CD4-positive, alpha-beta T cell (primary cell): Measurements from ENCODE around the gene C16orf87. TPM values are rescaled to one million over a fixed set of nuclear protein-coding genes. Genes with fewer than 3 reads are reported as not detected.

Source experiments
- ATAC-seq: fragments of 200-7000 bp; cut with Tn5 transposase; one replicate; pipeline ENCODE4 v1.10.0; 2022; ENCODE audit warnings: mild to moderate bottlenecking; ENCODE audit not compliant: poor library complexity
- CTCF ChIA-PET: fragments of 350-600 bp; sonication (Branson Sonifier 250); formaldehyde crosslinking; loops from one replicate; lab custom pipeline; 2021; ENCODE audit warnings: antibody characterized with exemption, inconsistent platforms; lab: Charles Lee
- POLR2A ChIA-PET: fragments of 350-600 bp; sonication (Branson Sonifier 250); formaldehyde crosslinking; loops from one replicate; lab custom pipeline; 2021; ENCODE audit warnings: antibody characterized with exemption, inconsistent platforms; lab: Charles Lee
- DNase-seq, 14 experiments: peaks; one replicate each; pipeline ENCODE4 v3.0.0-alpha.2; 2013 to 2020; ENCODE audit warnings: mixed read lengths in 2 of 14
- H3K27ac ChIP-seq, 2 donors: one replicate each; pipeline versions ENCODE4 v1.5.1 to v1.7.0; 2013; ENCODE audit warnings: low read length in 2 of 2, low read depth in 1 of 2, mild to moderate bottlenecking in 1 of 2
- H3K27me3 ChIP-seq, 2 experiments: 1 replicate in 1 of 2; 2 replicates in 1 of 2; pipeline versions ENCODE4 v1.6.1 to v1.7.0; 2013; ENCODE audit warnings: low read length in 2 of 2, control low read depth in 1 of 2, mild to moderate bottlenecking in 1 of 2, moderate library complexity in 1 of 2; ENCODE audit not compliant: insufficient read depth in 2 of 2, control insufficient read depth in 1 of 2
- H3K36me3 ChIP-seq: one replicate; pipeline ENCODE4 v1.6.1; 2013; ENCODE audit warnings: low read length, control low read depth; ENCODE audit not compliant: insufficient read depth
- H3K4me1 ChIP-seq: one replicate; pipeline ENCODE4 v1.6.1; 2013; ENCODE audit warnings: low read length, control low read depth; ENCODE audit not compliant: insufficient read depth
- H3K4me3 ChIP-seq: one replicate; pipeline ENCODE4 v1.5.1; 2013; ENCODE audit warnings: mild to moderate bottlenecking, low read length, moderate library complexity
- H3K9me3 ChIP-seq, 2 experiments: 1 replicate in 1 of 2; 2 replicates in 1 of 2; pipeline versions ENCODE4 v1.6.1 to v1.7.0; 2013; ENCODE audit warnings: low read length in 2 of 2, mild to moderate bottlenecking in 2 of 2, control low read depth in 1 of 2, moderate library complexity in 1 of 2; ENCODE audit not compliant: control insufficient read depth in 1 of 2, insufficient read depth in 1 of 2
- H3K27ac Mint-ChIP-seq: one replicate; pipeline ENCODE4 v1.8.0; 2020; ENCODE audit warnings: mixed read lengths
- H3K27me3 Mint-ChIP-seq: one replicate; pipeline ENCODE4 v1.8.0; 2021; ENCODE audit warnings: mixed read lengths
- H3K36me3 Mint-ChIP-seq: one replicate; pipeline ENCODE4 v1.8.0; 2021; ENCODE audit warnings: low read depth, mixed read lengths
- H3K4me1 Mint-ChIP-seq: one replicate; pipeline ENCODE4 v1.8.0; 2021; ENCODE audit warnings: low read depth, mixed read lengths
- H3K4me3 Mint-ChIP-seq: one replicate; pipeline ENCODE4 v1.8.0; 2020; ENCODE audit warnings: mild to moderate bottlenecking, mixed read lengths
- H3K9me3 Mint-ChIP-seq: one replicate; pipeline ENCODE4 v1.8.0; 2020; ENCODE audit warnings: mixed read lengths
- intact Hi-C, 2 experiments: fragments of 100-400 bp; cut with DNase I in 1 of 2; cut with micrococcal nuclease in 1 of 2; formaldehyde crosslinking; loops; one replicate each; pipeline versions ENCODE4 v1.15.1 to v1.9.0; 2023 to 2025; cut with DNase I, micrococcal nuclease
- total RNA-seq, 174 experiments: library from RNA in 2 of 174; stranded (reverse) in 2 of 174; gene quantifications; one replicate each; pipeline ENCODE4 v1.2.3 and lab custom pipeline; 2021 to 2026
- TF ChIP-seq, protein P1 (sequence below): fragments of 200-600 bp; IDR thresholded peaks from one replicate; pipeline ENCODE4 v1.8.0; 2022; ENCODE audit warnings: antibody characterized with exemption, mild to moderate bottlenecking

The C16orf87 gene
- total RNA-seq, 2 experiments from 2014 or later: 20.6 to 22.6 TPM

GRCh38 chr16:46762583-46762982, 68.4 kb downstream of the C16orf87 start:
- POLR2A ChIA-PET: no interaction called here
- CTCF ChIA-PET: no interaction called here

GRCh38 chr16:46759309-46759708, 71.7 kb downstream of the C16orf87 start:
- Mint-ChIP-seq H3K9me3 (no peaks in the 10 kb centered on the region), H3K27ac (no peak overlapping the region), H3K36me3 (no peaks in the 10 kb centered on the region), H3K4me3 (no peak overlapping the region), H3K27me3 (no peaks in the 10 kb centered on the region), H3K4me1 (no peaks in the 10 kb centered on the region)
- Histone ChIP-seq H3K36me3 (no peaks in the 10 kb centered on the region), H3K27me3 (no peaks in the 10 kb centered on the region), H3K4me1 (no peaks in the 10 kb centered on the region), H3K4me3 (no peak overlapping the region), H3K9me3 (peaks cover 0 to 3% of the 10 kb centered on the region in 2 experiments), H3K27ac (no peak overlapping the region)
- POLR2A ChIA-PET: no interaction called here
- CTCF ChIA-PET: no interaction called here
- intact Hi-C loops: no loop called here
- no peak for DNase-seq
- TF ChIP-seq, protein P1, sequence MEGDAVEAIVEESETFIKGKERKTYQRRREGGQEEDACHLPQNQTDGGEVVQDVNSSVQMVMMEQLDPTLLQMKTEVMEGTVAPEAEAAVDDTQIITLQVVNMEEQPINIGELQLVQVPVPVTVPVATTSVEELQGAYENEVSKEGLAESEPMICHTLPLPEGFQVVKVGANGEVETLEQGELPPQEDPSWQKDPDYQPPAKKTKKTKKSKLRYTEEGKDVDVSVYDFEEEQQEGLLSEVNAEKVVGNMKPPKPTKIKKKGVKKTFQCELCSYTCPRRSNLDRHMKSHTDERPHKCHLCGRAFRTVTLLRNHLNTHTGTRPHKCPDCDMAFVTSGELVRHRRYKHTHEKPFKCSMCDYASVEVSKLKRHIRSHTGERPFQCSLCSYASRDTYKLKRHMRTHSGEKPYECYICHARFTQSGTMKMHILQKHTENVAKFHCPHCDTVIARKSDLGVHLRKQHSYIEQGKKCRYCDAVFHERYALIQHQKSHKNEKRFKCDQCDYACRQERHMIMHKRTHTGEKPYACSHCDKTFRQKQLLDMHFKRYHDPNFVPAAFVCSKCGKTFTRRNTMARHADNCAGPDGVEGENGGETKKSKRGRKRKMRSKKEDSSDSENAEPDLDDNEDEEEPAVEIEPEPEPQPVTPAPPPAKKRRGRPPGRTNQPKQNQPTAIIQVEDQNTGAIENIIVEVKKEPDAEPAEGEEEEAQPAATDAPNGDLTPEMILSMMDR: no peak
- no peak for ATAC-seq

More at GRCh38 chr16:46762583-46762982, 68.4 kb downstream of the C16orf87 start:
- Histone ChIP-seq H3K4me3 (no peak overlapping the region), H3K36me3 (no peaks in the 10 kb centered on the region), H3K27me3 (no peaks in the 10 kb centered on the region), H3K27ac (no peak overlapping the region), H3K9me3 (peaks cover 0 to 3% of the 10 kb centered on the region in 2 experiments), H3K4me1 (no peaks in the 10 kb centered on the region)
- DNase-seq: no peak
- intact Hi-C loops: no loop called here
- TF ChIP-seq, protein P1: no peak
- Mint-ChIP-seq H3K4me3 (no peak overlapping the region), H3K27me3 (no peaks in the 10 kb centered on the region), H3K9me3 (no peaks in the 10 kb centered on the region), H3K4me1 (no peaks in the 10 kb centered on the region), H3K36me3 (no peaks in the 10 kb centered on the region), H3K27ac (no peak overlapping the region)
- no peak for ATAC-seq

- Histone ChIP-seq H3K4me1 (no peaks in the 10 kb centered on the region), H3K4me3 (no peak overlapping the region), H3K27ac (no peak overlapping the region), H3K9me3 (no peaks in the 10 kb centered on the region), H3K36me3 (no peaks in the 10 kb centered on the region), H3K27me3 (no peaks in the 10 kb centered on the region)
- no peak for ATAC-seq
- TF ChIP-seq, protein P1: no peak
- no peak overlapping the region for H3K4me3 Mint-ChIP-seq
- no peaks in the 10 kb centered on the region for H3K36me3 Mint-ChIP-seq
- no peak for DNase-seq
- H3K9me3 Mint-ChIP-seq: no peaks in the 10 kb centered on the region
- ChIA-PET CTCF (interaction anchor here (0.6 kb wide), 1 partner anchor 16 kb away, joined by 3 read pairs; no protein-coding TSS in a partner anchor), POLR2A (no interaction called here)
- no peaks in the 10 kb centered on the region for H3K27me3 Mint-ChIP-seq
- peaks cover 4% of the 10 kb centered on the region for H3K4me1 Mint-ChIP-seq
- H3K27ac Mint-ChIP-seq: no peak overlapping the region
- intact Hi-C loops: no loop called here
Observed at GRCh38 chr16:46757339-46758050, 73.5 kb downstream of the C16orf87 start.
